Measurements from ENCODE around the gene FRMPD2.

- no peak for TF ChIP-seq CHD2 (IDR thresholded peaks at IDR 0.05; ENCODE audit: low read length, partially characterized antibody)
- TF ChIP-seq TFCP2L1 (CRISPR knock-in tag; IDR thresholded peaks at IDR 0.05) = no peak
- TF ChIP-seq POLR2A (IDR thresholded peaks at IDR 0.05; ENCODE audit: low read length) = no peak
- no peak for TF ChIP-seq CTCF (IDR thresholded peaks at IDR 0.05)
- TF ChIP-seq RAD21 (conservative IDR thresholded peaks at IDR 0.05 in 1 of 2, IDR thresholded peaks at IDR 0.05 in 1 of 2) = no peak
- TF ChIP-seq MAX (IDR thresholded peaks at IDR 0.05) = no peak
- no peak for TF ChIP-seq EP300 (IDR thresholded peaks at IDR 0.05)
- TF ChIP-seq FOSB (CRISPR knock-in tag; IDR thresholded peaks at IDR 0.05) = no peak
- TF ChIP-seq PHF8 (IDR thresholded peaks at IDR 0.05; ENCODE audit: borderline replicate concordance, low read depth) = no peak
- TF ChIP-seq PBX3 (IDR thresholded peaks at IDR 0.05) = no peak
- TF ChIP-seq JUNB (IDR thresholded peaks at IDR 0.05) = no peak
- no peak for TF ChIP-seq MYC (IDR thresholded peaks at IDR 0.05; ENCODE audit: borderline replicate concordance, low read length)
These were observed 49.4 kb downstream of the FRMPD2 start for GRCh38 chr10:48224979-48225560.

All from A549 (cell line).